Type B pancreatic cell (in vitro differentiated cells): ENCODE data around the gene HIVEP3. TPM values are rescaled to one million over a fixed set of nuclear protein-coding genes. Genes with fewer than 3 reads are reported as not detected.

Source experiments
- DNase-seq: peaks from one replicate; pipeline ENCODE4 v3.0.0; 2021; ENCODE audit warnings: mixed read lengths; ENCODE audit not compliant: unreplicated experiment; ENCODE audit errors: extremely low spot score
- H3K27ac Mint-ChIP-seq: 2 replicates; pipeline ENCODE4 v1.8.0; 2021; ENCODE audit warnings: mild to moderate bottlenecking, mixed read lengths
- H3K27me3 Mint-ChIP-seq: 2 replicates; pipeline ENCODE4 v1.8.0; 2021; ENCODE audit warnings: mixed read lengths
- H3K36me3 Mint-ChIP-seq: 2 replicates; pipeline ENCODE4 v1.8.0; 2021; ENCODE audit warnings: mixed read lengths
- H3K4me1 Mint-ChIP-seq: one replicate; pipeline ENCODE4 v1.8.0; 2021; ENCODE audit warnings: mixed read lengths; ENCODE audit not compliant: unreplicated experiment
- H3K4me3 Mint-ChIP-seq: 2 replicates; pipeline ENCODE4 v1.8.0; 2021; ENCODE audit warnings: mild to moderate bottlenecking, mixed read lengths
- H3K9me3 Mint-ChIP-seq: 2 replicates; pipeline ENCODE4 v1.8.0; 2021; ENCODE audit warnings: mixed read lengths
- total RNA-seq: library from RNA; stranded (reverse); gene quantifications from 2 replicates; pipeline ENCODE4 v1.2.1, GENCODE V29; 2021; ENCODE audit warnings: low replicate concordance
- TF ChIP-seq, protein P1 (sequence below): fragments of 200-600 bp; sonication (generic); conservative IDR thresholded peaks from 2 replicates; pipeline ENCODE4 v1.5.0; 2021; ENCODE audit warnings: antibody characterized with exemption, mild to moderate bottlenecking

HIVEP3 gene
- total RNA-seq, 1 donor from 2014 or later, result 9.2 TPM

DNA sequence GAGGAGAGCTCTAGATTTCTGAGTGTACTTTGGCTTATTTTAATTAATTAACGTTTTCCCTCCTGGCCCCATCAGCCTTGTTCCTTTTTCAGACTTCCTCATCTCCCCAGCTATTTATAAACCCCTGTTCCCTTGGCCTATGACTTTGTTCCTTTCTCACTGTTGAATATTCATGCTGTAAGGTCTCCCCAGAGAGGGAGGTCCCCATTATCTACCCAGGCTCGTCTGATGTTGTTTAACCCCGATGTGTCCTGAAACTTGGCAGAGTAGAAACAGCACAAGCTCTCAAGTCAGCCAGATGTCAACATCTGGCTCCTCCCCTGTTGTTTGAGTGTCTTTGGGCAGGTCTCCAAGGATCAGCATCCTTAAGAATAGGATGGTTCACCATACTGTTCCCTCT, 153.6 kb downstream of the HIVEP3 start:
- Mint-ChIP-seq H3K9me3 (peaks cover 5% of the 10 kb centered on the region), H3K4me3 (no peak overlapping the region), H3K36me3 (peaks cover 4% of the 10 kb centered on the region), H3K4me1 (peaks cover 23% of the 10 kb centered on the region), H3K27me3 (peaks cover 37% of the 10 kb centered on the region), H3K27ac (no peak overlapping the region)
- TF ChIP-seq, protein P1, sequence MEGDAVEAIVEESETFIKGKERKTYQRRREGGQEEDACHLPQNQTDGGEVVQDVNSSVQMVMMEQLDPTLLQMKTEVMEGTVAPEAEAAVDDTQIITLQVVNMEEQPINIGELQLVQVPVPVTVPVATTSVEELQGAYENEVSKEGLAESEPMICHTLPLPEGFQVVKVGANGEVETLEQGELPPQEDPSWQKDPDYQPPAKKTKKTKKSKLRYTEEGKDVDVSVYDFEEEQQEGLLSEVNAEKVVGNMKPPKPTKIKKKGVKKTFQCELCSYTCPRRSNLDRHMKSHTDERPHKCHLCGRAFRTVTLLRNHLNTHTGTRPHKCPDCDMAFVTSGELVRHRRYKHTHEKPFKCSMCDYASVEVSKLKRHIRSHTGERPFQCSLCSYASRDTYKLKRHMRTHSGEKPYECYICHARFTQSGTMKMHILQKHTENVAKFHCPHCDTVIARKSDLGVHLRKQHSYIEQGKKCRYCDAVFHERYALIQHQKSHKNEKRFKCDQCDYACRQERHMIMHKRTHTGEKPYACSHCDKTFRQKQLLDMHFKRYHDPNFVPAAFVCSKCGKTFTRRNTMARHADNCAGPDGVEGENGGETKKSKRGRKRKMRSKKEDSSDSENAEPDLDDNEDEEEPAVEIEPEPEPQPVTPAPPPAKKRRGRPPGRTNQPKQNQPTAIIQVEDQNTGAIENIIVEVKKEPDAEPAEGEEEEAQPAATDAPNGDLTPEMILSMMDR, result no peak
- no peak for DNase-seq

DNA sequence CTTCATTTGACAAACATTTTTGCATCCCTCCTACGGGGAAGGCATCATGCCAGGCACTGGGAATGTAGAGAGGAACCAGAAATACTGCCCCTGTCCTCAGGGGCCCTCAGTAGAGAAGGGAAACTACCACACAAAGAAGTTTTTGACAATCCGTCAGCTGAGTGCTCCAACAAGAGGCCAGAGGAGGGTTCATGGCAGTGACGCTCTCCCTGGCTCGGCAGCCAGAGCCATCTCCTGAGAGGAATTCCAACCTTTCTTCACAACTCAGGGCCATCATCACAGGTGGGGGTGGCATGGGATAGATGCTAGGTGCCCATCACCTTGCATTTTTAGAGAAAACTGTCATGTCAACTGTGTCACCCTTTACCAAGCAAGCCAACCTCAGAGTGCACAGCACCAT, 154.1 kb downstream of the HIVEP3 start:
- Mint-ChIP-seq H3K9me3 (peaks cover 5% of the 10 kb centered on the region), H3K27me3 (peaks cover 37% of the 10 kb centered on the region), H3K27ac (no peak overlapping the region), H3K4me3 (no peak overlapping the region), H3K36me3 (peaks cover 4% of the 10 kb centered on the region), H3K4me1 (peaks cover 23% of the 10 kb centered on the region)
- DNase-seq, result no peak
- TF ChIP-seq, protein P1, result no peak

DNA sequence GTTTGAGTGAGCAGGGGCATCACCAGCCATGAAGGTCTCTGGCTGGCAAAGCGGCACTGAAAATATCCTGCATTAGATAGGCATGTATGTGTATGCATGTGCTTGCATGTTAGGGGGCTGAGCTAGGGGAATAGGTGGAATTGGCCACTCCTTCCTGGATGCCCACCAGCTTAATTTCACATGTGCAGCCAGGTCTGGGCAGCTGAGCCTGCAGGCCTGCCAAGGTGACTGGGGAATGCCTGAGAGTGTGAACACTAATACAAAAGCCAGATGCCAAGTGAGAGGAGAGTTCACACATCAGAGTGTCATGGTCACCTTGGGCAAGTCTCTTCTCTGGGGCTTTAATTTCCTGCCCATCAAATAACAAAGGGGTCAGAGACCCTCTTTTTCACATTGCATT, 155.9 kb downstream of the HIVEP3 start:
- no peak overlapping the region for H3K4me3 Mint-ChIP-seq
- TF ChIP-seq, protein P1, result no peak
- H3K27me3 Mint-ChIP-seq, result peaks cover 33% of the 10 kb centered on the region
- no peak for DNase-seq
- peaks cover 19% of the 10 kb centered on the region for H3K4me1 Mint-ChIP-seq
- H3K9me3 Mint-ChIP-seq, result peaks cover 1% of the 10 kb centered on the region
- H3K27ac Mint-ChIP-seq, result no peak overlapping the region
- H3K36me3 Mint-ChIP-seq, result peaks cover under 1% of the 10 kb centered on the region

DNA sequence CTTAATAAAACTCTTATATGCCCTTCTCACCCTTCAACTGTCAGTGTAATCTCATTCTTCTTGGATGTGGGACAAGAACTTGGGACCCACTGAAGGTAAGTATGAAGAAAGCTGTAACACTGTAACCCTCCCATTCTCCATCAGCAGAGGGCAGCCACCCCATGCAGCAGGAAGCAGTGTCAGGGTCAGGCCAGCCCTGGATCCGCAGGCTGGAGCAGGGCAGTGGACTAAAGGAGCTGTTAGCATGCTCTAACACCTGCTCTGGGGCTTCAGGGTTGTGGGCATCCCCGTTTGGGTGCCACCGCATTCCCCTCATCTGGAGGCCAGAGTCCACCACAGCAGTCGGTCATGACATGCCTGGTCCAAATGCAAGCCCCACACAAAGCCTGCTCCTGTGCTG, 156.5 kb downstream of the HIVEP3 start:
- Mint-ChIP-seq H3K9me3 (no peaks in the 10 kb centered on the region), H3K27ac (no peak overlapping the region), H3K27me3 (peaks cover 31% of the 10 kb centered on the region), H3K36me3 (no peaks in the 10 kb centered on the region), H3K4me1 (peaks cover 17% of the 10 kb centered on the region), H3K4me3 (no peak overlapping the region)
- TF ChIP-seq, protein P1, result no peak
- no peak for DNase-seq

DNA sequence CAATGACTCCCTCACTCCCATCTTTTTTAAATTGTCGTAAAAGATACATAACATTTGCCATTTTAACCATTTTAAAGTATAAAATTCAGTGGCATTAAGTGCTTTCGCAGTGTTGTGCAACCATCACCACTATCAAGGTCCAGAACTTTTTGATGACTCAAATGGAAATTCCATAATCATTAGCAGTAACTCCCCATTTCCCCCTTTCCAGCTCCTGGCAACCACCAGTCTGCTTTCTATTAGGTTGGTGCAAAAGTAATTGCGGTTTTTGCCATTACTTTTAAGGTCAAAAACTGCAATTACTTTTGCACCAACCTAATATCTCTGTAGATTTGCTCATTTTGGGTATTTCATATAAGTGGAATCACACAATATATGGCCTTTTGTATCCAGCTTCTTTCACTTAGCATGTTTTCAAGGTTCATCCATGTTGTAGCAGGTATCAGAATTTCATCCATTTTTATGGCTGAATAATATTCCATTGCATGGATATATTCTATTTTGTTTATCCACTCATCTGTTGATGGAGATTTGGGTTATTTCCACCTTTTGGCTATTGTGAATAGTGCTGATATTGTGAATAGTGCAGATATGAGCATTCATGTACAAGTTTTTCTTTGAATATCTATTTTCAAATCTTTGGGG, 159.7 kb downstream of the HIVEP3 start:
- Mint-ChIP-seq H3K4me3 (no peak overlapping the region), H3K36me3 (no peaks in the 10 kb centered on the region), H3K9me3 (no peaks in the 10 kb centered on the region), H3K27me3 (peaks cover 19% of the 10 kb centered on the region), H3K4me1 (peaks cover under 1% of the 10 kb centered on the region), H3K27ac (no peak overlapping the region)
- TF ChIP-seq, protein P1, result no peak
- DNase-seq, result no peak

DNA sequence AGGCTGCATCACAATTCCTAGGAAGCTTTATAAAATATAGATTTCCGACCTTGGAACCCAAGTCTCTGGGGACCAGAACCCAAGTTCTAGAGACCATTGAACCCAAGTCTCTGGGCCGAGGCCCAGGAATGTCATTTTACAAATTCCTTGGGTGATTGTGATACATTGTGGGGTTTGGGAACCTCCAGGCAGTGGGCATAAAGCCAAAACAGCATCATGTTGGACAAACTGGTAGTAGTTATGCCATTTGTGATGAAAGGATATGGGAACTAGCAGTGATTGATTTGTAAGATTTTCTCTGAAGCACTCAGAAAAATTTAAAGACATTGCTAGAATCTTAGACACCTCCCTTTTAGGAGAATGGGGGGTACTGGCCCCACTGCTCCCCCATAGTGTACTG, 160.2 kb downstream of the HIVEP3 start:
- DNase-seq, result no peak
- Mint-ChIP-seq H3K4me3 (no peak overlapping the region), H3K9me3 (no peaks in the 10 kb centered on the region), H3K27me3 (peaks cover 19% of the 10 kb centered on the region), H3K27ac (no peak overlapping the region), H3K36me3 (no peaks in the 10 kb centered on the region), H3K4me1 (no peaks in the 10 kb centered on the region)
- TF ChIP-seq, protein P1, result no peak
